Activated CD4-positive, alpha-beta T cell treated with anti-CD3 and anti-CD28 coated beads, Interleukin-10, Interleukin-2, amounts not matched to agents 100 ng/mL and 50 ng/mL, durations not matched to agents 16 hours and 8 hours (primary cell): ENCODE results near the gene CHD9.
"Not testable (repeated sequence)": the region's sequence is repeated elsewhere in the genome, so short reads cannot be mapped to it uniquely, and the experiment has no call there.

Source experiments
- DNase-seq: peaks from one replicate; pipeline ENCODE4 v3.0.0-alpha.2; 2020

The CHD9 gene

DNA sequence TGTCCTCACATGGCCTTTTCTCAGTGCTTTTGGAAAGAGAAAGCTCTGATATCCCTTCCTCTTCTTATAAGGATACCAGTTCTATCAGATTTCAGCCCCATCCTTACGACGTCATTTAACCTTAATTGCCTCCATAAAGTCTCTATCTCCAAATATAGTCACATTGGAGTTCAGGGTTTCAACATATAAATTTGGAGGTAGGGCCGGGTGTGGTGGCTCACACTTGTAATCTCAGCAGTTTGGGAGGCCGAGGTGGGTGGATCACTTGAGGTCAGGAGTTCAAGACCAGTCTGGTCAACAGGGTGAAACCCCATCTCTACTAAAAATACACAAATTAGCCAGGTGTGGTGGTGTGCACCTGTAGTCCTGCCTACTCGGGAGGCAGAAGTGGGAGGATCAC lies 7.3 kb upstream of the CHD9 start:
- DNase-seq = not testable (repeated sequence)

DNA sequence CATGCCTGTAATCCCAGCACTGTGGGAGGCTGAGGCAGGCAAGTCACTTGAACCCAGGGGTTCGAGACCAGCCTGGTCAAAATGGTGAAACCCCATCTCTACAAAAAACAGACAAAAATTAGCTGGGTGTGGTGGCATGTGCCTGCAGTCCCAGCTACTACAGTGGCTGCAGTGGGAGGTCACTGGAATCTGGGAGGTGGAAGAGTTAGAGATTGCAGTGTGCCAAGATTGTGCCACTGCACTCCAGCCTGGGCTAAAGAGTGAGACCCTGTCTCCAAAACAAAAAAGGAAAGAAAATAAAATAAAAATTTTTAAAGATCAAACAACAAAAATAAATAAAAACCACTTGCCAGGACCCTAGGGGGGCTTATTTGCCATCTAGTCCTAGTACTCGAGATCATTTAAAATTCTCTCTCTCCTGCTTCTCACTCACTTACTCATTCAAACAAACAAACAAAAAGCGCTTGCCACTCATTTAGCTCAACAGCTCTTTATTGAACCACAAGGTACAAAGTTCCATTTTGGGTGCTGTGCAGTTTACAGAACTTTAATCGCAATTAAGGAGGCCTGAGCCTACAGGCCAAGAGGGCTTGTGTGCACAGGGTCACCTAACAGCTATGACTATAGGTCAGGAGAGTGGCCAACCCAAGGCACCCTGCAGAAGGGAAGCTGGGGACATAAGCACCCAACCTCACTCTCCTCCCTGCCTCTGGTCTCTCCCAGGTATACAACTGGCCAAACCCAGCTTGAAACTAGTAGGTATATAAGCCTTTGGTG lies 6.5 kb upstream of the CHD9 start:
- no peak for DNase-seq

- DNase-seq = not testable (repeated sequence)
Observed at GRCh38 chr16:53051255-53051654, 3.5 kb upstream of the CHD9 start.

DNA sequence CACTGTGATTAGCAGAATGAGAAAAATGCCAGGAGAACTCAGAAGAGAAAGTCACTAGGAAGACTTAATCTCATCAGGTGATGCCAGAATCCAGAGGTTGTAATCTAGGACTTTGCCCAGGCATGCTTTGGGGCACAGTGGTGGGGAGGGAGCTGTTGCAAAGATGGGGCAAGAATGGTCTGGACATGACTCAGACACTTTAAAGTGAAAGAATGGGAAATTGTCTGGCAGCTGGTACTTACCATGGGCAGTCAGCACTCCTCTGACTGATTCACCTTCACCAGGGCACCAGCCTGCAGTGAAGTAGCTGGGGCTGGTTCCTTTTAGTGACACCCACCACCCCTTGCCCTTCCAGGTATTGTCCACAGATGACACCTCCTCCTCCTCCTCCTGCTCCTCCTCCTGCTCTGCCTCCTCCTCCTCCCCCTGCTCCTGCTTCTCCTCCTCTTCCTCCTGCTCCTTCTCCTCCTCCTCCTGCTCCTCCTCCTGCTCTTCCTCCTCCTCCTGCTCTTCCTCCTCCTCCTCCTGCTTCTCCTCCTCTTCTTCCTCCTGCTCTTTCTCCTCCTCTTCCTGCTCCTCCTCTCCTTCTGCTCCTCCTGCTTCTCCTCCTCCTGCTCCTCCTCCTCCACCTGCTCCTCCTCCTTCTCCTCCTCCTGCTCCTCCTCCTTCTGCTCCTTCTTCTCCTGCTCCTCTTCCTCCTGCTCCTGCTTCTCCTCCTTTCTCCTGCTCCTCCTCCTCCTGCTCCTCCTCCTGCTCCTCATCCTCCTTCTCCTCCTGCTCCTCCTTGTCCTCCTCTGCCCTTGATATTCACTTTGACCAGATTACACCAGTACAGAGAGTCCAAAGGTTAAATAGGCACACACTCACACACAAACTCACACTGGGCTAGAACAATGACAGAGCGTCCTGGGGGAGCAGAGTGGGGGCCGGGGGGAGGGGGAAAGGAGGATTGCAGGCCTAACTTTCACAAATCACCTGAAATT lies 2.0 kb upstream of the CHD9 start, which contains the start of gene CHD9NB:
CHD9NB (minus strand) TSS at position 379 of the 983 bp plus-strand sequence. CDS start 8,739 bp downstream, outside the sequence.
- peak; percentile 37 for DNase-seq

DNA sequence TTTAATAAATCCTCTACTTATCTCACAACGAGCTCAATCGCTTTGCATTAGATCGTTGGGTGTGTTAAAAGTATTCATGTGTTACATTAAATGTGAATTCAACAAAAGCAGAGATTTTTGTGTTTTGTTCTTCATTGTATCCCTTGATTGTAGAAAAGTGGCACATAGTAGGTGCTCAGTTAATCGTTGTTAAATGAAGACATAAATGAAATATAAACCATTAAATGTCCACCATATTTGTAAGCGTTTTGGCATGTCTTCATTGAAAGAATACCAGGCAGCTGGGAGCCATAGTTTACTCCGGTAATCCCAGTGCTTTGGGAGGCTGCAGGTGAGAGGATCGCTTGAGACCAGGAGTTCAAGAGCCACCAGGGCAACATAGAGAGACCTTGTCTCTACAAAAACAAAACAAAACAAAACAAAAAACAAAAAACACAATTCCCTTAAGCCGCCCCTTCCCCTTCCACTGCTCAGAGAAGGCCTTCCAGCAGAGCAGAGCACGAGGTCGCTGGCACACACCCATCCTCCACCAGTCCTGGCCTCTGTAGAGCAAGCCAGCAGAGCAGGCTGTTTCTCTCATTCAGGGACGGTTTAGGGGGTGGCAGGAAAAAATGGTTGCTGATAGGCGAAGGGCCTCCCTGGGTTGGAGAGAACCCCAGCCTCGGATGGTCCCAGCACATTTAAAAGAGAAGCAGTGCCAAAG lies 673 bp upstream of the CHD9 start:
- peak; percentile 37 for DNase-seq

DNA sequence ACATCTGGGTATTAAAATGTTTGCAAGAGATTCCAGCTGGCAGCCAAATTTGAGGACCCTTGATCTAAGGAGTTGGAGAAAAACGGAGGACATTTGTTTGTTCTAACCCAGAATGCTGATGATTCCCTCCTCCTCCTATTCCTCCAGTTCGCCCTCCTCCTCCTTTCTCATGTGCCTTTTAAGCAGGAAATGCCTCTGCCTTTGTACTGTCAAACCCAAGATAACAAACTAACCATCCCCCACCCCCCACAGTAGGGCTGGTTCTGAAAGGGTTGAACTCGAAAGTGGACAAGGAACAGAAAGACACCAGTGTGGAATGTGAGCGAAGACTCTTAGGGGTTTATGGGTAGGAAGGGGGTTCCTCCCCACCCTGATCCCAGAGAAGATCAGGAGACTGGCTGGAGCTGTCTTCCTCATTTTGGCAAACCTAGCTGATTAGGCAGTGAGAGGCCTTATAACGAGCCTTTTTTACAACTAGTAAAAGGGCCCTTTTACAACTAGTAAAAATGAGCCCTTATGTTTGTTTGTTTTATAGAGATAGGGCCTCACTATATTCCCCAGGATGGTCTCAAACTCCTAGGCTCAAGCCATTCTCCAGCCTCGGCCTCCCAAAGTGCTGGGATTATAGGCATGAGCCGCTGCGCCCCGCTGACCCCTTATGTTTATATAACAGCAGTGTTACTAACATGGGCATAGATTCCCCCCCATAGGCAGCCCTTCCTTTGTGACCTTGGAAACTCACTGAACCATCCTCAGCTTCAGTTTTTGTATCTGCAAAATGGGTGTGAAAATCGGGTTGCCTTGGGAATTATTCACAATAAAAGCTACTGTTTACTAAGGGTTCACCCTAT lies 975 bp downstream of the CHD9 start:
- DNase-seq = peak; percentile 30

DNA sequence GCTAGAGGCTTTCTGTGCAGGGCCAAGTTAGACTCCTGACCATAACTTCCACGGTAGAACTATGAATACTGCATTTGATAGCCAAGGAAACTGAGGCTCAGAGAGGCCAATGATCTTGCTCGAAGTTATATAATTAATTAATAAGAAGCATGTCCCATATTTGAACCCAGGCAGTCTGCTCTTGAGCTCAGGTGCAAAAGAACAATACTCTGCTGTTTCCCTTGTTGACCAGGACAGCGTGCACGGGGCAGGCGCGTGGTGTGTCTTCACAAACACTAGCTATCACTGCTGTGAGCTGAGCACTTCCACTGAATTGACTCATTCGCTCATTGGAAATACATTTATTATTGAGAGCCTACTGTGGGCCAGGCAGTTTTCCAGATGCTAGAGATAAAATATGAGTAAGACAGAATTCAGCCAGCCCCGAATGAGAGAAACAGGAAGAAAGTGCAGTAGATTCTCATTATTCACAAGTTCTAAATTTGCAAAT lies 1.6 kb downstream of the CHD9 start:
- no peak for DNase-seq

- no peak for DNase-seq
Observed at GRCh38 chr16:53057658-53058057, 2.9 kb downstream of the CHD9 start.

DNA sequence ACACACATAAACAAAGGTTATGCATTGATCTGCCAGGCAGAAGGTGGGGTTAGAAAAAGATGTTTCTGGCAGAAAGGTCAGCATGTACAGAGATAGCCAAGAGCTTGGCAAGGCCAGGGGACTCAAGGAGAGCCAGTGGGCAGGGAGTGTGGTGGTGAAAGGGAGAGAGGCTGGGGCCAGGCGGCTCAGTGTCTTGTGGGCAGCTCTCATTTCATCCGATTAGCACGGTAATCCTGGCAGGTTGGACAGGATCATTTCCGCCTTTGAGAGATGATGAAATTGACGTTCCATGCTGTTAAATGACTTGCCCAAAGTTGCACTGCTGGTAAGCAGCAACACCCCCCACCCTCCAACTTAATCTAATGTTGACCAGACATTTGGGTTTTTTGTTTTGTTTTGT lies 3.6 kb downstream of the CHD9 start:
- DNase-seq = no peak

DNA sequence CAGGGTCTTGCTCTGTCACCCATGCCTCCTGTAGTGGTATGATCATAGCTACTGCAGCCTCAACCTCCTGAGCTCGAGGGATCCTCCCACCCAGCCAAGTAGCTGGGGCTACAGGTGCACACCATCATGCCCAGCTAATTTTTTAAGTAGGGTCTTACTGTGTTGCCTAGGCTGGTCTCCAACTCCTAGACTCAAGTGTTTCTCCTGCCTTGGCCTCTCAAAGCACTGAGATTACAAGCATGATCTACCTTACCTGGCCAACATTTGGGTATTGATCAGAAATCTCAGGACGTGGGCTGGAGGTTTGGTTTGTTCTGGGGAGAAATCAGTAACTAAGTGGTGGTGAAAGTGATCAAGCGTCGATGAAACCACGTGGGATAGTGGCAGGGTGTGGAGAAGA lies 4.1 kb downstream of the CHD9 start:
- DNase-seq = no peak

- DNase-seq = no peak
Observed at GRCh38 chr16:53059672-53060071, 4.9 kb downstream of the CHD9 start.

DNA sequence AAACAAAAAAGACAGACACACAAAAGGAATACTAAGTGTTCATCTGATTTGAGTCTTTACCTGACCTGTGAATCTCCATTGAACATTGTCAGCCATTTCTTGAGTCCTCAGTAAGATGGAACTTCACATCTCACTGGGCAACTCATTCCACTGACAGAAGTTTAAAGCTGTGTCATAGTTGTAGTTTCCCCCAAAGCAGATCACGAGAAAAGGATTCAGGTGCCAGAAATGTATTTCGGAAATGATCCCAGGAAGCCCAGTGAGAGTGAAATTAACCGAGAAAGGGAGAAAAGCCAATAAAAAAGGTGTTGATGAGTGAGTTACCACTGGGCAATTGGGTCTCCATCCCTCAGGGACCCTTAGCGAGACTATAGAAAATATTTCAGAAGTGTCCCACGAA lies 6.5 kb downstream of the CHD9 start:
- DNase-seq = no peak

GRCh38 chr16:53061701-53062159 lies 6.9 kb downstream of the CHD9 start:
- peak; percentile 53 for DNase-seq

DNA sequence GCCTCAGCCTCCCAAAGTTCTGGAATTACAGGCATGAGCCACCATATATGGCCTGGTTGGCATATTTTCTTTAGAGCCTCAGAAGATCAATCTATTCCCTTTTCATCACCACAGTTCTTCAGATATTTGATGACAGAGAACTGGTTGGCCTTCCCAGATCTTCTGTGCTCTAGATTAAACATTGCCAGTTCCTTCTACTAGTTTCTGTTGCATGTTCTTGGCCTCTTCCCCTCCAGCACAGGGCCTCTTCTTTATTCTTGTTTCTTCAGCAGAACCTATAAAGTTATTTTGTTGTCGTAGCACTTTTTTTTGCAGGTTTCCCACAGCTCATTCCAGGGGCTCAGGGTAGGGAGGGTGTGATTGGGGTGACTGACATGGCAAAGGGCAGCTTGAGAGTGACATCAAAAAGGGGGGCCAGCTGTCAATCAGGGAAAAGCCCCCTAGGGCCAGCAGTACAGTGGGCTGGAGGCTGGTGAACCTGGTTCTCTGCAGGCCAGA lies 9.3 kb downstream of the CHD9 start:
- DNase-seq = no peak

GRCh38 chr16:53065461-53066061 lies 10.8 kb downstream of the CHD9 start:
- no peak for DNase-seq

DNA sequence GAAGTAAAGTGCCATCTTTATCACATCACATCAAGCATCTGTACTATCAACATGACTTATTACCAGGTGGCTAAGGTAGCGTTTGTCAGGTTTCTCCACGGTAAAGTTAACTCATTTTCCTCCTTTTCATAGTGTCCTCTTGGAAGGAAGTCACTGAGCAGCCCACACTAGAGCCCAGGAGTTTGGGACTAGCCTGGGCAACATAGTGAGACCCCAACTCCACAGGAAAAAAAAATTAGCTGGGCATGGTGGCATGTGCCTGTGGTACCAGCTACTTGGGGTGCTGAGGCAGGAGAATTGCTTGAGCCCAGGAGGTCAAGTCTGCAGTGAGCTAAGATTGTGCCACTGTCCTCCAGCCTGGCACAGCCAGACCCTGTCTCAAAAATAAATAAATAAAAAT lies 12.9 kb downstream of the CHD9 start:
- no peak for DNase-seq

- no peak for DNase-seq
Observed at GRCh38 chr16:53068423-53068833, 13.6 kb downstream of the CHD9 start.

GRCh38 chr16:53069772-53070171 lies 15.0 kb downstream of the CHD9 start:
- DNase-seq = no peak

- DNase-seq = no peak
Observed at GRCh38 chr16:53071748-53072301, 17.0 kb downstream of the CHD9 start.

DNA sequence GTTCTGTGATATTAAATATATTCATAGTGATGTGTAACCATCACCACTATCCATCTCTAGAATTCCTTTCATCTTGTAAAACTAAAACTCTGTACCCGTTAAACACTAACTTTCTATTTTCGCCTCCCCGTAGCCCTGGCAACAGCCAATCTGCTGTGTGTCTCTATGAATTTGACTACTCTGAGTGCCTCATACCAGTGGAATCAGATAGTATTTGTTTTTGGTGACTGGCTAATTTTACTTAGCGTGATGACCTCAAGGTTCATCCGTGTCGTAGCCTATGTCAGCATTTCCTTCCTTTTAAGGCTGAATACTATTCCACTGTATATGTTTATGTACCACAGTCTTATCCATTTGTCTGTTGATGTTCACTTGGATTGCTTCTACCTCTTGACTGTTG lies 18.2 kb downstream of the CHD9 start:
- DNase-seq = no peak

GRCh38 chr16:53074296-53074695 lies 19.5 kb downstream of the CHD9 start:
- DNase-seq = not testable (repeated sequence)
